GM12878 (cell line): ENCODE results near the gene ZNF532. TPM values are rescaled to one million over a fixed set of nuclear protein-coding genes. Genes with fewer than 3 reads are reported as not detected.

Experiments used
- ATAC-seq: fragments of 200-7000 bp; cut with Tn5 transposase; 3 replicates; pipeline ENCODE4 v1.9.1; 2020; ENCODE audit warnings: mild to moderate bottlenecking, moderate library complexity
- BruUV-seq: library from RNA; stranded (reverse); fragments of 400-500 nt; replicated peaks from 2 replicates; lab custom pipeline; 2021; lab: Mats Ljungman, UMichigan
- CTCF ChIA-PET: fragments of 300-600 bp; sonication (Branson Sonifier 250); formaldehyde crosslinking; extraction: SDS; loops from one replicate; lab custom pipeline; 2021; ENCODE audit warnings: inconsistent platforms; lab: Yijun Ruan, JAX
- POLR2A ChIA-PET: fragments of 350-600 bp; formaldehyde crosslinking; extraction: SDS; loops from one replicate; lab custom pipeline; 2021; ENCODE audit warnings: inconsistent platforms; lab: Charles Lee
- RAD21 ChIA-PET: fragments of 300-600 bp; sonication (Branson Sonifier 250); formaldehyde crosslinking; loops from one replicate; lab custom pipeline; 2023; ENCODE audit warnings: antibody characterized with exemption; ENCODE audit not compliant: unreplicated experiment; lab: Charles Lee
- SMC1A ChIA-PET: fragments of 300-600 bp; sonication (Branson Sonifier 250); formaldehyde crosslinking; loops from one replicate; lab custom pipeline; 2023; ENCODE audit not compliant: unreplicated experiment, uncharacterized antibody; lab: Charles Lee
- DNase-seq: peaks from one replicate; pipeline ENCODE4 v3.0.0-alpha.2; 2011; ENCODE audit warnings: low read depth, low spot score
- FAIRE-seq: peaks from 3 replicates; lab custom pipeline; 2011; peaks lifted over from hg19 to GRCh38; lab: Jason Lieb, UNC
- H2AFZ ChIP-seq: 2 replicates; pipeline ENCODE4 v1.6.0; 2011; ENCODE audit warnings: low read depth, low read length, control low read depth; ENCODE audit not compliant: control insufficient read depth
- H3K27ac ChIP-seq: 2 replicates; pipeline ENCODE4 v1.5.1; 2011; ENCODE audit warnings: control low read depth; ENCODE audit not compliant: control insufficient read depth, insufficient read depth
- H3K27me3 ChIP-seq, 2 experiments: replicated peaks in 1 of 2; 2 replicates each; pipeline versions ENCODE4 v1.6.0 to v1.6.1; 2011; ENCODE audit warnings: low read length in 1 of 2; ENCODE audit not compliant: control insufficient read depth in 2 of 2, insufficient read depth in 2 of 2
- H3K36me3 ChIP-seq, 2 experiments: 2 replicates each; pipeline ENCODE4 v1.5.1; 2011; ENCODE audit warnings: low read length in 1 of 2; ENCODE audit not compliant: control insufficient read depth in 2 of 2, insufficient read depth in 2 of 2
- H3K4me1 ChIP-seq: 2 replicates; pipeline ENCODE4 v1.6.1; 2011; ENCODE audit warnings: mild to moderate bottlenecking, low read length, moderate library complexity, mixed read lengths; ENCODE audit not compliant: control insufficient read depth, insufficient read depth
- H3K4me2 ChIP-seq: 2 replicates; pipeline ENCODE4 v1.6.0; 2011; ENCODE audit warnings: control low read depth; ENCODE audit not compliant: control insufficient read depth, insufficient read depth
- H3K4me3 ChIP-seq: fragments of 200-600 bp; sonication (generic); 2 replicates; pipeline ENCODE4 v1.5.1; 2016
- H3K79me2 ChIP-seq: 2 replicates; pipeline ENCODE4 v1.6.0; 2011; ENCODE audit warnings: low read length; ENCODE audit not compliant: control insufficient read depth, insufficient read depth
- H3K9ac ChIP-seq: 2 replicates; pipeline ENCODE4 v1.8.0; 2011; ENCODE audit warnings: low read length, control low read depth, mixed read lengths; ENCODE audit not compliant: control insufficient read depth, insufficient read depth
- H3K9me3 ChIP-seq: replicated peaks from 3 replicates; pipeline ENCODE4 v1.5.1; 2011; ENCODE audit warnings: mild to moderate bottlenecking, low read length; ENCODE audit not compliant: control insufficient read depth, insufficient read depth
- H4K20me1 ChIP-seq: 2 replicates; pipeline ENCODE4 v1.6.0; 2011; ENCODE audit not compliant: control insufficient read depth, insufficient read depth
- BACH1 ChIP-seq: fragments of 450-650 bp; IDR thresholded peaks from 2 replicates; pipeline ENCODE4 v1.6.1; 2017; ENCODE audit warnings: mild to moderate bottlenecking, borderline replicate concordance
- BCLAF1 ChIP-seq: fragments of 450-650 bp; IDR thresholded peaks from 2 replicates; pipeline ENCODE4 v1.6.1; 2017; ENCODE audit warnings: antibody characterized with exemption, mild to moderate bottlenecking, moderate library complexity
- FOXK2 ChIP-seq: fragments of 450-650 bp; IDR thresholded peaks from 2 replicates; pipeline ENCODE4 v1.6.1; 2017; ENCODE audit warnings: mild to moderate bottlenecking, moderate library complexity
- GATAD2B ChIP-seq: fragments of 450-650 bp; conservative IDR thresholded peaks from 2 replicates; pipeline ENCODE4 v1.6.1; 2017; ENCODE audit warnings: low read depth, mild to moderate bottlenecking, moderate library complexity
- HDAC6 ChIP-seq: fragments of 200-600 bp; sonication (generic); IDR thresholded peaks from one replicate; pipeline ENCODE4 v1.8.0; 2017; ENCODE audit warnings: antibody characterized with exemption; ENCODE audit not compliant: unreplicated experiment
- MLLT1 ChIP-seq: fragments of 450-650 bp; IDR thresholded peaks from 2 replicates; pipeline ENCODE4 v1.6.1; 2016; ENCODE audit warnings: mild to moderate bottlenecking
- NFYB ChIP-seq: IDR thresholded peaks from 2 replicates; pipeline ENCODE4 v1.6.1; 2011; ENCODE audit warnings: low read depth, mild to moderate bottlenecking, low read length, improper control_type of control experiment, moderate library complexity; ENCODE audit not compliant: insufficient read depth
- NKRF ChIP-seq: fragments of 450-650 bp; conservative IDR thresholded peaks from 2 replicates; pipeline ENCODE4 v1.6.1; 2017; ENCODE audit warnings: mild to moderate bottlenecking, moderate library complexity
- NRF1 ChIP-seq: conservative IDR thresholded peaks from 2 replicates; pipeline ENCODE4 v1.6.1; 2011; ENCODE audit warnings: mild to moderate bottlenecking, low read depth, low read length, improper control_type of control experiment
- RAD21 ChIP-seq: IDR thresholded peaks from 2 replicates; pipeline ENCODE4 v1.6.1; 2011; ENCODE audit warnings: mild to moderate bottlenecking, low read depth, low read length, moderate library complexity; ENCODE audit not compliant: insufficient read depth
- WGBS: methylation state at CpG from one replicate; pipeline ENCODE4 v1.1.6; 2016; ENCODE audit warnings: low lambda C conversion rate; ENCODE audit not compliant: insufficient replicate concordance, insufficient coverage; ENCODE audit errors: missing lambda C conversion rate; 5-methylcytosine and 5-hydroxymethylcytosine counted together
- in situ Hi-C: fragments of 300-500 bp; cut with MboI; formaldehyde crosslinking; loops from 9 replicates; pipeline ENCODE4 v1.14.3; 2018; ENCODE audit warnings: mixed read lengths
- intact Hi-C: fragments of 100-400 bp; cut with micrococcal nuclease; formaldehyde crosslinking; loops from one replicate; pipeline ENCODE4 v1.14.2; 2022; ENCODE audit not compliant: unreplicated experiment
- polyA plus RNA-seq, 11 experiments: library from polyadenylated mRNA; depleted of rRNA in 4 of 11; unstranded in 6 of 11; stranded (reverse) in 5 of 11; fragments of >200 nt; fragmentation: Nextera tagmentation in 4 of 11; fragmentation: Illumina TruSeq in 1 of 11; extraction: Ambion mirVana in 4 of 11; extraction: Trizol in 1 of 11; gene quantifications; 1 replicate in 1 of 11; 2 replicates in 10 of 11; pipeline versions ENCODE4 v1.2.1 to v1.2.3, GENCODE V29; 2011 to 2016; ENCODE audit warnings: inconsistent platforms in 2 of 11, missing spikeins in 2 of 11, low read depth in 1 of 11
- total RNA-seq, 4 experiments: library from RNA; depleted of rRNA in 3 of 4; stranded (reverse); fragments of >200 nt in 3 of 4; fragmentation: Illumina TruSeq in 1 of 4; extraction: Trizol in 1 of 4; gene quantifications; 2 replicates each; pipeline versions ENCODE4 v1.2.1 to v1.2.3, GENCODE V29; 2013 to 2021

The ZNF532 gene
- total and polyA plus RNA-seq, 10 of the 15 experiments (the other 5 are each of a cell fraction or from before 2014, with no cell fraction given), result 0.44 to 3.4 (median 1.4) TPM

- TF ChIP-seq RAD21 (no peak), NKRF (no peak), FOXK2 (no peak), NFYB (no peak)
- BruUV-seq, result no TSS peak
- ChIA-PET POLR2A (no interaction called here), RAD21 (no interaction called here), SMC1A (interaction anchor here (1.8 kb wide), 1 partner anchor 10 kb away, joined by 4 read pairs; no protein-coding TSS in a partner anchor), CTCF (interaction anchor here (1.2 kb wide), 1 partner anchor 428 kb away, joined by 3 read pairs; no protein-coding TSS in a partner anchor)
- no peak overlapping the region for H3K27ac ChIP-seq
- ATAC-seq, result no peak
- no peaks in the 10 kb centered on the region for H3K4me1 ChIP-seq
- FAIRE-seq, result no peak
- no peaks in the 10 kb centered on the region for H3K9me3 ChIP-seq
- intact Hi-C loops, result no loop called here
- H3K36me3 ChIP-seq, result no peaks in the 10 kb centered on the region
- H4K20me1 ChIP-seq, result no peaks in the 10 kb centered on the region
- H3K9ac ChIP-seq, result no peak overlapping the region
- no peaks in the 10 kb centered on the region for H3K27me3 ChIP-seq
- H3K4me2 ChIP-seq, result no peak overlapping the region
- no peak overlapping the region for H3K4me3 ChIP-seq
- DNase-seq, result no peak
- in situ Hi-C loops, result no loop called here
- H3K79me2 ChIP-seq, result no peaks in the 10 kb centered on the region
- 55% methylated on average over 4 of the region's 4 CpGs for WGBS
- no peak overlapping the region for H2AFZ ChIP-seq
These were observed 91.1 kb downstream of the ZNF532 start for GRCh38 chr18:58955738-58956137.

- Histone ChIP-seq H2AFZ (no peak overlapping the region), H3K27me3 (no peaks in the 10 kb centered on the region), H3K4me2 (no peak overlapping the region), H4K20me1 (no peaks in the 10 kb centered on the region), H3K4me1 (peaks cover 16% of the 10 kb centered on the region), H3K27ac (no peak overlapping the region), H3K9me3 (no peaks in the 10 kb centered on the region), H3K79me2 (no peaks in the 10 kb centered on the region), H3K36me3 (no peaks in the 10 kb centered on the region), H3K9ac (no peak overlapping the region), H3K4me3 (no peak overlapping the region)
- WGBS, result 96% methylated on average over 3 of the region's 3 CpGs
- no peak for FAIRE-seq
- ChIA-PET SMC1A (interaction anchor here (1.0 to 1.4 kb wide), 2 partner anchors 8 to 29 kb away, joined by 3 to 7 read pairs; no protein-coding TSS in a partner anchor), CTCF (interaction anchor here (0.6 to 1.7 kb wide), 2 partner anchors 14 to 17 kb away, joined by 3 to 4 read pairs; no protein-coding TSS in a partner anchor), RAD21 (no interaction called here), POLR2A (no interaction called here)
- in situ Hi-C loops, result no loop called here
- no peak for DNase-seq
- no peak for ATAC-seq
- BruUV-seq, result no TSS peak
- TF ChIP-seq GATAD2B (no peak), NRF1 (no peak), BACH1 (no peak), BCLAF1 (no peak), HDAC6 (no peak), MLLT1 (no peak)
- TF ChIP-seq, all 136 proteins: peak for 0
- intact Hi-C loops, result no loop called here
These were observed 94.0 kb downstream of the ZNF532 start for GRCh38 chr18:58958628-58959027.
